WTC11 (cell line): ENCODE data around the gene PTPRN2.

Experiments
- GABPB1 ChIP-seq: sonication (generic); formaldehyde crosslinking; IDR thresholded peaks from 2 replicates; pipeline ENCODE4 v1.8.1; 2023; ENCODE audit warnings: mild to moderate bottlenecking, missing genetic modification reagents
- SMAD4 ChIP-seq: sonication (generic); formaldehyde crosslinking; IDR thresholded peaks from 2 replicates; pipeline ENCODE4 v1.8.0; 2022; ENCODE audit warnings: mild to moderate bottlenecking, missing genetic modification reagents
- SOX15 ChIP-seq: fragments of 250-450 bp; sonication (Bioruptor Pico); IDR thresholded peaks from 2 replicates; pipeline ENCODE4 v1.9.0; 2021; ENCODE audit warnings: mild to moderate bottlenecking
- TCF7 ChIP-seq: sonication (generic); formaldehyde crosslinking; IDR thresholded peaks from 2 replicates; pipeline ENCODE4 v1.8.0; 2022; ENCODE audit warnings: mild to moderate bottlenecking, low read depth, missing genetic modification reagents, moderate library complexity
- TEAD4 ChIP-seq: sonication (generic); formaldehyde crosslinking; IDR thresholded peaks from 2 replicates; pipeline ENCODE4 v1.8.0; 2022; ENCODE audit warnings: mild to moderate bottlenecking, missing genetic modification reagents
- ZNF219 ChIP-seq: sonication (generic); formaldehyde crosslinking; IDR thresholded peaks from 2 replicates; pipeline ENCODE4 v1.8.0; 2023; ENCODE audit warnings: missing genetic modification reagents, mild to moderate bottlenecking, borderline replicate concordance
- TF ChIP-seq, protein P1 (sequence below): fragments of 200-600 bp; IDR thresholded peaks from 2 replicates; pipeline ENCODE4 v1.8.0; 2022; ENCODE audit warnings: antibody characterized with exemption
- TF ChIP-seq, protein P2 (sequence below): sonication (generic); formaldehyde crosslinking; IDR thresholded peaks from 2 replicates; pipeline ENCODE4 v1.8.0; 2022; ENCODE audit warnings: mild to moderate bottlenecking, missing genetic modification reagents

DNA sequence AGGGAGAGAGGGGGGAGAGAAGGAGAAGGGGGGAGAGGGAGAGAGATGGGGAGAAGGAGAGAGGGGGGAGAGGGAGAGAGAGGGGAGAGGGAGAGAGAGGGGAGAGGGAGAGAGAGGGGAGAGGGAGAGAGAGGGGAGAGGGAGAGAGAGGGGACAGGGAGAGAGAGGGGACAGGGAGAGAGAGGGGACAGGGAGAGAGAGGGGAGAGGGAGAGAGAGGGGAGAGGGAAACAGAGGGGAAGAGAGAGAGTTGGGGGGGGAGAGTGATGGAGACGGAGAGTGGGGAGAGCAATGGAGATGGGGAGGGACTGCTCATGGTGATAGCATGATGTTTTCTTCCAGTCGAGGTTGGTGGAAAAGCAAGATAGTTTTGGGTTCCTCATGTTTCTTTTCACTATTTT, 1078.4 kb downstream of the PTPRN2 start:
- TF ChIP-seq, protein P1, sequence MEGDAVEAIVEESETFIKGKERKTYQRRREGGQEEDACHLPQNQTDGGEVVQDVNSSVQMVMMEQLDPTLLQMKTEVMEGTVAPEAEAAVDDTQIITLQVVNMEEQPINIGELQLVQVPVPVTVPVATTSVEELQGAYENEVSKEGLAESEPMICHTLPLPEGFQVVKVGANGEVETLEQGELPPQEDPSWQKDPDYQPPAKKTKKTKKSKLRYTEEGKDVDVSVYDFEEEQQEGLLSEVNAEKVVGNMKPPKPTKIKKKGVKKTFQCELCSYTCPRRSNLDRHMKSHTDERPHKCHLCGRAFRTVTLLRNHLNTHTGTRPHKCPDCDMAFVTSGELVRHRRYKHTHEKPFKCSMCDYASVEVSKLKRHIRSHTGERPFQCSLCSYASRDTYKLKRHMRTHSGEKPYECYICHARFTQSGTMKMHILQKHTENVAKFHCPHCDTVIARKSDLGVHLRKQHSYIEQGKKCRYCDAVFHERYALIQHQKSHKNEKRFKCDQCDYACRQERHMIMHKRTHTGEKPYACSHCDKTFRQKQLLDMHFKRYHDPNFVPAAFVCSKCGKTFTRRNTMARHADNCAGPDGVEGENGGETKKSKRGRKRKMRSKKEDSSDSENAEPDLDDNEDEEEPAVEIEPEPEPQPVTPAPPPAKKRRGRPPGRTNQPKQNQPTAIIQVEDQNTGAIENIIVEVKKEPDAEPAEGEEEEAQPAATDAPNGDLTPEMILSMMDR = no peak
- TF ChIP-seq TCF7 (CRISPR knock-in tag) = no peak
- TF ChIP-seq, protein P2, sequence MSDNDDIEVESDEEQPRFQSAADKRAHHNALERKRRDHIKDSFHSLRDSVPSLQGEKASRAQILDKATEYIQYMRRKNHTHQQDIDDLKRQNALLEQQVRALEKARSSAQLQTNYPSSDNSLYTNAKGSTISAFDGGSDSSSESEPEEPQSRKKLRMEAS (CRISPR knock-in tag) = no peak
- no peak for TF ChIP-seq SOX15 (CRISPR knock-in tag)
- no peak for TF ChIP-seq ZNF219 (CRISPR knock-in tag)
- TF ChIP-seq TEAD4 (CRISPR knock-in tag) = no peak
- no peak for TF ChIP-seq SMAD4 (CRISPR knock-in tag)
- TF ChIP-seq GABPB1 (CRISPR knock-in tag) = no peak
